ENCODE data around the gene TRAPPC6A. TPM values are rescaled to one million over a fixed set of nuclear protein-coding genes. Genes with fewer than 3 reads are reported as not detected.

The TRAPPC6A gene
- total RNA-seq, 1 experiment from 2014 or later: 59.7 TPM

GRCh38 chr19:45223879-45224278 is 45.8 kb upstream of the TRAPPC6A start (continued):
- TF ChIP-seq MLX (CRISPR knock-in tag; IDR thresholded peaks at IDR 0.05): no peak
- TF ChIP-seq, protein P1, sequence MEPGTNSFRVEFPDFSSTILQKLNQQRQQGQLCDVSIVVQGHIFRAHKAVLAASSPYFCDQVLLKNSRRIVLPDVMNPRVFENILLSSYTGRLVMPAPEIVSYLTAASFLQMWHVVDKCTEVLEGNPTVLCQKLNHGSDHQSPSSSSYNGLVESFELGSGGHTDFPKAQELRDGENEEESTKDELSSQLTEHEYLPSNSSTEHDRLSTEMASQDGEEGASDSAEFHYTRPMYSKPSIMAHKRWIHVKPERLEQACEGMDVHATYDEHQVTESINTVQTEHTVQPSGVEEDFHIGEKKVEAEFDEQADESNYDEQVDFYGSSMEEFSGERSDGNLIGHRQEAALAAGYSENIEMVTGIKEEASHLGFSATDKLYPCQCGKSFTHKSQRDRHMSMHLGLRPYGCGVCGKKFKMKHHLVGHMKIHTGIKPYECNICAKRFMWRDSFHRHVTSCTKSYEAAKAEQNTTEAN (CRISPR knock-in tag; IDR thresholded peaks at IDR 0.05): no peak

DNA sequence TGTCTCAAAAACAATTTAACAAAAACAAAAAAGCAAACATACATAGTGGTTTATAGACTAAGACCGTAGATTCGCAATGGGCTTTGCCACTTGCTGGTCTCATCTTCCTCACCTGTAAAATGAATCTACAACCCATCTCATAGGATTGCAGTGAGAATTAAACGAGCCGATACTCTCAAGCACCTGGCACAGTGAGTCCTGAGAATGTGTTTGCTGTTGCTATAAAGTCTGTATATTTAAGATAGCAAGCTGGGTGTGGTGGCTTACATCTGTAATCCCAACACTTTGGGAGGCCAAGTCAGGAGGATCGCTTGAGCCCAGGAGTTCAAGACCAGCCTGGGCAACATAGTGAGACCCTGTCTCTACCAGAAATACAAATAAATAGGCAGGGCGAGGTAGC is 44.7 kb upstream of the TRAPPC6A start:
- DNase-seq (ENCODE audit: low spot score) (no peak), ATAC-seq (no peak)
- H3K4me1 Mint-ChIP-seq: peaks cover 6% of the 10 kb centered on the region
- H3K27ac Mint-ChIP-seq: no peak overlapping the region; the same call in 1 of the 2 replicates
- H3K36me3 Mint-ChIP-seq: no peaks in the 10 kb centered on the region
- H3K9me3 Mint-ChIP-seq: no peaks in the 10 kb centered on the region
- no peak overlapping the region for H3K4me3 Mint-ChIP-seq
- peaks cover 49% of the 10 kb centered on the region for H3K27me3 Mint-ChIP-seq (ENCODE audit: low read depth)
- ChIA-PET CTCF (interaction anchor here (1.5 kb wide), 1 partner anchor 26 kb away, joined by 4 read pairs; no protein-coding TSS in a partner anchor), POLR2A (no interaction called here)
- 0 out of 2 replicates have a peak, but pooled peaks have one; percentile 28 for TF ChIP-seq ZNF121 (CRISPR knock-in tag; IDR thresholded peaks at IDR 0.05)
- TF ChIP-seq, protein P2, sequence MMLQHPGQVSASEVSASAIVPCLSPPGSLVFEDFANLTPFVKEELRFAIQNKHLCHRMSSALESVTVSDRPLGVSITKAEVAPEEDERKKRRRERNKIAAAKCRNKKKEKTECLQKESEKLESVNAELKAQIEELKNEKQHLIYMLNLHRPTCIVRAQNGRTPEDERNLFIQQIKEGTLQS (CRISPR knock-in tag; conservative IDR thresholded peaks at IDR 0.05): no peak
- no peak for TF ChIP-seq JUN (CRISPR knock-in tag; IDR thresholded peaks at IDR 0.05)

- Mint-ChIP-seq H3K36me3 (no peaks in the 10 kb centered on the region), H3K4me1 (peaks cover 17% of the 10 kb centered on the region), H3K27me3 (ENCODE audit: low read depth) (peaks cover 70% of the 10 kb centered on the region), H3K4me3 (peak overlapping the region; percentile 68; the same call in 1 of the 2 replicates), H3K9me3 (no peaks in the 10 kb centered on the region), H3K27ac (no peak overlapping the region)
- DNase-seq (ENCODE audit: low spot score): no peak
- CTCF ChIA-PET: interaction anchor here (0.7 to 1.3 kb wide), 4 partner anchors 10 to 177 kb away, joined by 3 to 4 read pairs (median 4); no protein-coding TSS in a partner anchor
- POLR2A ChIA-PET: interaction anchor here (0.7 kb wide), 2 partner anchors 136 to 172 kb away, joined by 3 read pairs; no protein-coding TSS in a partner anchor
- TF ChIP-seq ZNF121 (CRISPR knock-in tag; IDR thresholded peaks at IDR 0.05) (peak; percentile 81; the same call in 1 of the 2 replicates), ZNF263 (CRISPR knock-in tag; IDR thresholded peaks at IDR 0.05; ENCODE audit: low read depth) (no peak)
- no peak for ATAC-seq
These were observed 41.1 kb upstream of the TRAPPC6A start for GRCh38 chr19:45218911-45219743.

GRCh38 chr19:45218426-45218825 is 40.4 kb upstream of the TRAPPC6A start:
- no peaks in the 10 kb centered on the region for H3K9me3 Mint-ChIP-seq
- ChIA-PET CTCF (interaction anchor here (1.2 to 1.3 kb wide), 2 partner anchors 30 to 177 kb away, joined by 3 to 4 read pairs; no protein-coding TSS in a partner anchor), POLR2A (interaction anchor here (0.7 kb wide), 1 partner anchor 137 kb away, joined by 3 read pairs; no protein-coding TSS in a partner anchor)
- peak overlapping the region; percentile 68 for H3K4me3 Mint-ChIP-seq
- H3K4me1 Mint-ChIP-seq: peaks cover 17% of the 10 kb centered on the region
- TF ChIP-seq, protein P3, sequence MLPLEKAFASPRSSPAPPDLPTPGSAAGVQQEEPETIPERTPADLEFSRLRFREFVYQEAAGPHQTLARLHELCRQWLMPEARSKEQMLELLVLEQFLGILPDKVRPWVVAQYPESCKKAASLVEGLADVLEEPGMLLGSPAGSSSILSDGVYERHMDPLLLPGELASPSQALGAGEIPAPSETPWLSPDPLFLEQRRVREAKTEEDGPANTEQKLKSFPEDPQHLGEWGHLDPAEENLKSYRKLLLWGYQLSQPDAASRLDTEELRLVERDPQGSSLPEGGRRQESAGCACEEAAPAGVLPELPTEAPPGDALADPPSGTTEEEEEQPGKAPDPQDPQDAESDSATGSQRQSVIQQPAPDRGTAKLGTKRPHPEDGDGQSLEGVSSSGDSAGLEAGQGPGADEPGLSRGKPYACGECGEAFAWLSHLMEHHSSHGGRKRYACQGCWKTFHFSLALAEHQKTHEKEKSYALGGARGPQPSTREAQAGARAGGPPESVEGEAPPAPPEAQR (CRISPR knock-in tag; IDR thresholded peaks at IDR 0.05): no peak
- TF ChIP-seq, protein P4, sequence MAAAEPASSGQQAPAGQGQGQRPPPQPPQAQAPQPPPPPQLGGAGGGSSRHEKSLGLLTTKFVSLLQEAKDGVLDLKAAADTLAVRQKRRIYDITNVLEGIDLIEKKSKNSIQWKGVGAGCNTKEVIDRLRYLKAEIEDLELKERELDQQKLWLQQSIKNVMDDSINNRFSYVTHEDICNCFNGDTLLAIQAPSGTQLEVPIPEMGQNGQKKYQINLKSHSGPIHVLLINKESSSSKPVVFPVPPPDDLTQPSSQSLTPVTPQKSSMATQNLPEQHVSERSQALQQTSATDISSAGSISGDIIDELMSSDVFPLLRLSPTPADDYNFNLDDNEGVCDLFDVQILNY (CRISPR knock-in tag; IDR thresholded peaks at IDR 0.05): no peak
- no peak for TF ChIP-seq FOXP1 (CRISPR knock-in tag; IDR thresholded peaks at IDR 0.05; ENCODE audit: borderline replicate concordance)
- TF ChIP-seq, protein P5, sequence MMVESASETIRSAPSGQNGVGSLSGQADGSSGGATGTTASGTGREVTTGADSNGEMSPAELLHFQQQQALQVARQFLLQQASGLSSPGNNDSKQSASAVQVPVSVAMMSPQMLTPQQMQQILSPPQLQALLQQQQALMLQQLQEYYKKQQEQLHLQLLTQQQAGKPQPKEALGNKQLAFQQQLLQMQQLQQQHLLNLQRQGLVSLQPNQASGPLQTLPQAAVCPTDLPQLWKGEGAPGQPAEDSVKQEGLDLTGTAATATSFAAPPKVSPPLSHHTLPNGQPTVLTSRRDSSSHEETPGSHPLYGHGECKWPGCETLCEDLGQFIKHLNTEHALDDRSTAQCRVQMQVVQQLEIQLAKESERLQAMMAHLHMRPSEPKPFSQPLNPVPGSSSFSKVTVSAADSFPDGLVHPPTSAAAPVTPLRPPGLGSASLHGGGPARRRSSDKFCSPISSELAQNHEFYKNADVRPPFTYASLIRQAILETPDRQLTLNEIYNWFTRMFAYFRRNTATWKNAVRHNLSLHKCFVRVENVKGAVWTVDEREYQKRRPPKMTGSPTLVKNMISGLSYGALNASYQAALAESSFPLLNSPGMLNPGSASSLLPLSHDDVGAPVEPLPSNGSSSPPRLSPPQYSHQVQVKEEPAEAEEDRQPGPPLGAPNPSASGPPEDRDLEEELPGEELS (CRISPR knock-in tag; IDR thresholded peaks at IDR 0.05): no peak
- TF ChIP-seq FOXJ3 (CRISPR knock-in tag; IDR thresholded peaks at IDR 0.05; ENCODE audit: borderline replicate concordance): no peak
- no peak for TF ChIP-seq RELA (CRISPR knock-in tag; IDR thresholded peaks at IDR 0.05; ENCODE audit: borderline replicate concordance)
- no peak for TF ChIP-seq AR (CRISPR knock-in tag; IDR thresholded peaks at IDR 0.05)
- no peak for TF ChIP-seq NFYB (CRISPR knock-in tag; conservative IDR thresholded peaks at IDR 0.05; ENCODE audit: low read depth)
- TF ChIP-seq EMX1 (CRISPR knock-in tag; IDR thresholded peaks at IDR 0.05): no peak
- ATAC-seq: peak; percentile 18
- DNase-seq (ENCODE audit: low spot score): no peak
- peaks cover 75% of the 10 kb centered on the region for H3K27me3 Mint-ChIP-seq (ENCODE audit: low read depth)
- no peak overlapping the region for H3K27ac Mint-ChIP-seq
- H3K36me3 Mint-ChIP-seq: no peaks in the 10 kb centered on the region
